ENCODE data around the gene SLC13A1.

The SLC13A1 gene

DNA sequence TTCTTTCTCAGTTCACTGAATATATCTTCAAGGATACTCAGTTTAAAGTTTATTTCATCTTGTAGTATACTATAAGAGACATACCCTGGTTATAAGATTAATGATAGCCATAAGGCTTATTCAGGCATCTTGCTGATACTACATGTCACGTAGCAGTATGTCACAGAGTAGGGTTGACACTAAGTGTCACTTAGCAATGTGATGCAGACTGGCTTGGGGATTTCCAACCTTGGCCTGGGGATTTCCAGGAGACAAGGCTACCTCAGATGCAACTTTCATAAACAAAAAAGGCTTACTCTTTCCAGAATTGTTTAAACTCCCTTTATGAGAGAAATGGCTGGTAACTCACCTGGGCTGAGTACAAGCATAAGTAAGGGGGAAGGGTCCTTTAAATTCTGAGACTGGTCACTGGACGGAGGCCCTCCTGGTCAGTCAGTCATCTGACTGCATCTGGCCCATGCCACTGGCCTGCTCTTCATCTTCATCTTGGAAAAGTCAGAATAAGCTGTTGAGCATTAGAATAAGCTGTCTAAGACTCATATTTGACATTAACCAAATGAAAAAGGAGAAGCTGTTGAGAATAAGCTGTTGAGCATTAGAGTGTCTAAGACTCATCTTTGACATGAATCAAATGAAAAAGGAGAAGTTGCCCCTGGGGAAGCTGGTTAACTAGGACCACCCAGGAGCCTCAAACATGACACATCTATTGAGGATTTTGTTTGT lies 9.5 kb downstream of the SLC13A1 start:
- no peak for TF ChIP-seq EZH2 (IDR thresholded peaks at IDR 0.05; ENCODE audit: borderline replicate concordance, low read depth, low read length, severe bottlenecking)
- TF ChIP-seq, protein P1, sequence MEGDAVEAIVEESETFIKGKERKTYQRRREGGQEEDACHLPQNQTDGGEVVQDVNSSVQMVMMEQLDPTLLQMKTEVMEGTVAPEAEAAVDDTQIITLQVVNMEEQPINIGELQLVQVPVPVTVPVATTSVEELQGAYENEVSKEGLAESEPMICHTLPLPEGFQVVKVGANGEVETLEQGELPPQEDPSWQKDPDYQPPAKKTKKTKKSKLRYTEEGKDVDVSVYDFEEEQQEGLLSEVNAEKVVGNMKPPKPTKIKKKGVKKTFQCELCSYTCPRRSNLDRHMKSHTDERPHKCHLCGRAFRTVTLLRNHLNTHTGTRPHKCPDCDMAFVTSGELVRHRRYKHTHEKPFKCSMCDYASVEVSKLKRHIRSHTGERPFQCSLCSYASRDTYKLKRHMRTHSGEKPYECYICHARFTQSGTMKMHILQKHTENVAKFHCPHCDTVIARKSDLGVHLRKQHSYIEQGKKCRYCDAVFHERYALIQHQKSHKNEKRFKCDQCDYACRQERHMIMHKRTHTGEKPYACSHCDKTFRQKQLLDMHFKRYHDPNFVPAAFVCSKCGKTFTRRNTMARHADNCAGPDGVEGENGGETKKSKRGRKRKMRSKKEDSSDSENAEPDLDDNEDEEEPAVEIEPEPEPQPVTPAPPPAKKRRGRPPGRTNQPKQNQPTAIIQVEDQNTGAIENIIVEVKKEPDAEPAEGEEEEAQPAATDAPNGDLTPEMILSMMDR (IDR thresholded peaks at IDR 0.05; ENCODE audit: borderline replicate concordance, extremely low read depth, low read length, poor library complexity, severe bottlenecking) = no peak
- no peaks in the 10 kb centered on the region for H3K27me3 ChIP-seq (ENCODE audit: insufficient read depth, low read length, poor library complexity)
- DNase-seq (no peak), ATAC-seq (ENCODE audit: insufficient read depth, low read depth) (no peak)
- H2AFZ ChIP-seq (ENCODE audit: low read depth, low read length) = no peak overlapping the region
- H3K27ac ChIP-seq (ENCODE audit: low read length) = no peak overlapping the region
- H3K9me3 ChIP-seq (ENCODE audit: insufficient read depth, low read length, severe bottlenecking) = no peaks in the 10 kb centered on the region
- no peaks in the 10 kb centered on the region for H3K4me1 ChIP-seq (ENCODE audit: insufficient read depth, low read length)
- no peak overlapping the region for H3K4me3 ChIP-seq (ENCODE audit: low read depth in 1 of 2, low read length in 2 of 2)
- H4K20me1 ChIP-seq (ENCODE audit: insufficient read depth, low read length) = no peaks in the 10 kb centered on the region
- H3K36me3 ChIP-seq (ENCODE audit: insufficient read depth, low read length) = no peaks in the 10 kb centered on the region
- no peak overlapping the region for H3K9ac ChIP-seq (ENCODE audit: low read depth, low read length)
- H3K79me2 ChIP-seq (ENCODE audit: insufficient read depth, low read length) = no peaks in the 10 kb centered on the region
- no peak overlapping the region for H3K4me2 ChIP-seq (ENCODE audit: insufficient read depth, low read length)

DNA sequence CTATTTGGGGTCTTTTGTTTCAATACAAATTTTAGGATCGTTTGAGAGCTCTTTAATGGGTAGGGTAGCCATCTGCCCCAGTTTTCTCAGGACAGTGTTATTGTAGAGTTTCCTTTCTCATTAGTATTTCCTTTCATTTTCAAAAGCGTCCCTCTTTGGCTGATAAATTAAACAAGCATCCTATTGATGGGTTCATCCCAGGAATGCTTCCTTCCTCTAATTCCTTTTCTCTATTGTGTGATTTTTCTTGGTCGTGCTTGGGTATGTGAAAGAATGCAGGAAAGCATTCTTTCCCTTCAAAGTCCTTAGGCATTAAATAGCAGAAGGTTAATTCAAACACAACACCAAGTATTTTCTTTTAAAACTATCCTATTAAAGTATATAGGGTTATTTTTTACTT lies 14.0 kb downstream of the SLC13A1 start:
- Histone ChIP-seq H4K20me1 (ENCODE audit: insufficient read depth, low read length) (no peaks in the 10 kb centered on the region), H3K79me2 (ENCODE audit: insufficient read depth, low read length) (no peaks in the 10 kb centered on the region), H3K9ac (ENCODE audit: low read depth, low read length) (no peak overlapping the region), H3K27me3 (ENCODE audit: insufficient read depth, low read length, poor library complexity) (no peaks in the 10 kb centered on the region), H3K36me3 (ENCODE audit: insufficient read depth, low read length) (no peaks in the 10 kb centered on the region), H3K9me3 (ENCODE audit: insufficient read depth, low read length, severe bottlenecking) (no peaks in the 10 kb centered on the region), H3K4me2 (ENCODE audit: insufficient read depth, low read length) (no peak overlapping the region), H3K4me1 (ENCODE audit: insufficient read depth, low read length) (no peaks in the 10 kb centered on the region), H2AFZ (ENCODE audit: low read depth, low read length) (no peak overlapping the region), H3K27ac (ENCODE audit: low read length) (no peak overlapping the region), H3K4me3 (ENCODE audit: low read depth in 1 of 2, low read length in 2 of 2) (no peak overlapping the region)
- ATAC-seq (ENCODE audit: insufficient read depth, low read depth) (no peak), DNase-seq (no peak)
- TF ChIP-seq, protein P1 (IDR thresholded peaks at IDR 0.05; ENCODE audit: borderline replicate concordance, extremely low read depth, low read length, poor library complexity, severe bottlenecking) = no peak
- no peak for TF ChIP-seq EZH2 (IDR thresholded peaks at IDR 0.05; ENCODE audit: borderline replicate concordance, low read depth, low read length, severe bottlenecking)

DNA sequence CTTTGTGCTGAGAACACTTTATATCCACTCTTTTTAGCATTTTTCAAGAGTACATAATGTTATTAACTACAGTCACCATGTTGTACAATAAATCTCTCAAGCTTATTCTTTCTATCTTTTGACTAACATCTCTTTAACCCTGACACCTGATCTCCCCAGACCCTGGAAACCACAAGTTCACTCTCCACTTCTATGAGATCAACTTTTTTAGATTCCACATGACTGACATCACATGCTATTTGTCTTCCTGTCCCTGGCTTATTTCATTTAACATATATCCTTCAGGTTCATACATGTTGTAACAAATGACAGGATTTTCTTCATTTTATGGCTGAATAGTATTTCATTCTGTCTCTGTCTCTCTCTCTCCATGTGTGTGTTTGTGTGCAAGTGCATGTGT lies 15.5 kb downstream of the SLC13A1 start:
- Histone ChIP-seq H3K9ac (ENCODE audit: low read depth, low read length) (no peak overlapping the region), H3K4me2 (ENCODE audit: insufficient read depth, low read length) (no peak overlapping the region), H3K9me3 (ENCODE audit: insufficient read depth, low read length, severe bottlenecking) (no peaks in the 10 kb centered on the region), H3K4me3 (ENCODE audit: low read depth in 1 of 2, low read length in 2 of 2) (no peak overlapping the region), H3K27ac (ENCODE audit: low read length) (no peak overlapping the region), H4K20me1 (ENCODE audit: insufficient read depth, low read length) (no peaks in the 10 kb centered on the region), H3K4me1 (ENCODE audit: insufficient read depth, low read length) (no peaks in the 10 kb centered on the region), H3K36me3 (ENCODE audit: insufficient read depth, low read length) (no peaks in the 10 kb centered on the region), H3K79me2 (ENCODE audit: insufficient read depth, low read length) (no peaks in the 10 kb centered on the region), H2AFZ (ENCODE audit: low read depth, low read length) (no peak overlapping the region), H3K27me3 (ENCODE audit: insufficient read depth, low read length, poor library complexity) (no peaks in the 10 kb centered on the region)
- ATAC-seq (ENCODE audit: insufficient read depth, low read depth) = no peak
- TF ChIP-seq EZH2 (IDR thresholded peaks at IDR 0.05; ENCODE audit: borderline replicate concordance, low read depth, low read length, severe bottlenecking) = no peak
- TF ChIP-seq, protein P1 (IDR thresholded peaks at IDR 0.05; ENCODE audit: borderline replicate concordance, extremely low read depth, low read length, poor library complexity, severe bottlenecking) = no peak
- DNase-seq = no peak

Measured in DND-41 (cell line).